ENCODE data around the gene CECR2. TPM values are rescaled to one million over a fixed set of nuclear protein-coding genes. Genes with fewer than 3 reads are reported as not detected.

The CECR2 gene
- total RNA-seq, 1 experiment from 2014 or later = 154 TPM

GRCh38 chr22:17513612-17514011, 144.4 kb downstream of the CECR2 start:
- H3K27ac ChIP-seq (ENCODE audit: insufficient read length, low read depth, low read length) = no peak overlapping the region
- no peak overlapping the region for H2BK20ac ChIP-seq (ENCODE audit: low read depth, low read length, poor library complexity, severe bottlenecking)
- Mint-ChIP-seq H3K27me3 (ENCODE audit: low read depth) (no peaks in the 10 kb centered on the region), H3K4me3 (no peak overlapping the region), H3K4me1 (peaks cover 2 to 7% of the 10 kb centered on the region in 2 experiments; a peak in 2 of 4 replicates), H3K9me3 (no peaks in the 10 kb centered on the region), H3K27ac (peak overlapping the region in 1 of 3 experiments; percentile 15; a peak in 1 of 7 replicates), H3K36me3 (ENCODE audit: insufficient read depth in 1 of 3, low read depth in 3 of 3) (peaks cover 29 to 80% (median 77%) of the 10 kb centered on the region in 3 experiments)
- no peak overlapping the region for H4K8ac ChIP-seq (replicated peaks; ENCODE audit: insufficient read length, low read depth, low read length)
- H3K18ac ChIP-seq (ENCODE audit: insufficient read length, low read depth, low read length) = no peak overlapping the region
- H2AK5ac ChIP-seq (ENCODE audit: insufficient read length, low read length) = no peak overlapping the region
- H3K4ac ChIP-seq (ENCODE audit: low read depth, low read length) = no peak overlapping the region
- H2BK120ac ChIP-seq (ENCODE audit: low read depth, low read length, poor library complexity, severe bottlenecking) = no peak overlapping the region
- no peak overlapping the region for H3K14ac ChIP-seq (ENCODE audit: insufficient read depth, low read length)
- no peaks in the 10 kb centered on the region for H4K20me1 ChIP-seq (ENCODE audit: control insufficient read depth, insufficient read depth, insufficient read length)
- no peak for DNase-seq
- no peak overlapping the region for H2BK12ac ChIP-seq (ENCODE audit: insufficient read length, low read depth, low read length)
- H3K79me2 ChIP-seq (ENCODE audit: insufficient read depth, low read length) = 0 out of 2 replicates have a peak, but pooled peaks cover 2% of the 10 kb centered on the region
- H3K23me2 ChIP-seq (ENCODE audit: insufficient read length, low read depth, low read length, poor library complexity, severe bottlenecking) = no peaks in the 10 kb centered on the region
- no peak overlapping the region for H3K23ac ChIP-seq (ENCODE audit: insufficient read length, low read depth, low read length)
- no peak overlapping the region for H3T11ph ChIP-seq (ENCODE audit: low read length)
- no peaks in the 10 kb centered on the region for H3K27me3 ChIP-seq (ENCODE audit: insufficient read depth, low read length)
- no CpG with 5 or more reads among the region's 2 CpGs for WGBS (ENCODE audit: extremely low coverage, insufficient read length, low lambda C conversion rate)
- no peaks in the 10 kb centered on the region for H3K79me1 ChIP-seq (ENCODE audit: insufficient read depth, low read depth, low read length, poor library complexity, severe bottlenecking)
- no peak overlapping the region for H3K4me2 ChIP-seq (ENCODE audit: insufficient read depth, insufficient read length, low read length)
- H4K91ac ChIP-seq (ENCODE audit: insufficient read length, low read depth, low read length) = no peak overlapping the region
- H3K4me1 ChIP-seq (ENCODE audit: insufficient read depth, low read length) = no peaks in the 10 kb centered on the region
- H2BK15ac ChIP-seq (ENCODE audit: low read depth, low read length) = no peak overlapping the region
- no peak overlapping the region for H2BK5ac ChIP-seq (ENCODE audit: insufficient read length, low read length)
- no peak overlapping the region for H4K5ac ChIP-seq (ENCODE audit: insufficient read length, low read depth, low read length)
- H3K9ac ChIP-seq (ENCODE audit: extremely low read depth, insufficient read length, low read length) = no peak overlapping the region
- H2AFZ ChIP-seq (ENCODE audit: low read length) = no peak overlapping the region
- no peaks in the 10 kb centered on the region for H3K9me3 ChIP-seq (ENCODE audit: control insufficient read depth, low read depth, low read length)
- H3K56ac ChIP-seq (ENCODE audit: insufficient read length, low read depth, low read length) = no peak overlapping the region
- TF ChIP-seq CTCF (conservative IDR thresholded peaks at IDR 0.05) = no peak
